GM21381 (cell line): ENCODE data around the gene RAB5IF.
"Not testable (repeated sequence)": the region's sequence is repeated elsewhere in the genome, so short reads cannot be mapped to it uniquely, and the experiment has no call there.

Experiments used
- ATAC-seq: cut with Tn5 transposase; IDR thresholded peaks from one replicate; pipeline ENCODE4 v1.9.1; 2021; ENCODE audit warnings: mild to moderate bottlenecking, moderate library complexity; ENCODE audit not compliant: unreplicated experiment

The RAB5IF gene

GRCh38 chr20:36605399-36606157 is at the start of gene RAB5IF:
Gene RAB5IF, plus strand, starts transcription at chr20:36605779. Its CDS starts 173 bp downstream, at chr20:36605952.
- ATAC-seq: peak; percentile 85

- no peak for ATAC-seq
Observed at GRCh38 chr20:36562724-36563123, 42.9 kb upstream of the RAB5IF start.

GRCh38 chr20:36563374-36563773 is 42.2 kb upstream of the RAB5IF start:
- ATAC-seq: no peak

- ATAC-seq: not testable (repeated sequence)
Observed at GRCh38 chr20:36564078-36564725, 41.4 kb upstream of the RAB5IF start.

- ATAC-seq: not testable (repeated sequence)
Observed at GRCh38 chr20:36564726-36565121, 40.9 kb upstream of the RAB5IF start.

- ATAC-seq: no peak
Observed at GRCh38 chr20:36565520-36565919, 40.1 kb upstream of the RAB5IF start.

- no peak for ATAC-seq
Observed at GRCh38 chr20:36569847-36570429, 35.6 kb upstream of the RAB5IF start.

- ATAC-seq: no peak
Observed at GRCh38 chr20:36571564-36572504, 33.7 kb upstream of the RAB5IF start.

GRCh38 chr20:36572701-36573102 is 32.9 kb upstream of the RAB5IF start:
- no peak for ATAC-seq

- ATAC-seq: peak; percentile 72
Observed at GRCh38 chr20:36573103-36573797, 32.3 kb upstream of the RAB5IF start, which contains the start of gene TGIF2. Gene TGIF2, plus strand, starts transcription at chr20:36573597. Its CDS starts 5,178 bp downstream, at chr20:36578775.

GRCh38 chr20:36573798-36574365 is 31.7 kb upstream of the RAB5IF start:
- no peak for ATAC-seq

GRCh38 chr20:36574366-36575135 is 31.0 kb upstream of the RAB5IF start:
- ATAC-seq: no peak

- no peak for ATAC-seq
Observed at GRCh38 chr20:36576081-36576445, 29.5 kb upstream of the RAB5IF start.

- ATAC-seq: no peak
Observed at GRCh38 chr20:36578356-36579041, 27.1 kb upstream of the RAB5IF start.

GRCh38 chr20:36579996-36580545 is 25.5 kb upstream of the RAB5IF start:
- ATAC-seq: no peak

GRCh38 chr20:36582322-36582721 is 23.3 kb upstream of the RAB5IF start:
- ATAC-seq: no peak

GRCh38 chr20:36582821-36583220 is 22.8 kb upstream of the RAB5IF start:
- ATAC-seq: no peak

GRCh38 chr20:36584018-36584481 is 21.5 kb upstream of the RAB5IF start:
- ATAC-seq: no peak
